ENCODE results near the gene BPIFB3. TPM values are rescaled to one million over a fixed set of nuclear protein-coding genes. Genes with fewer than 3 reads are reported as not detected.
A peak's percentile ranks its signal among the peaks of the same experiment; 100 is the strongest.

Gene BPIFB3
- total and polyA plus RNA-seq, 9 of the 15 experiments (the other 6 are each of a cell fraction or from before 2014, with no cell fraction given) = not detected

GRCh38 chr20:33095902-33096584, 42.3 kb downstream of the BPIFB3 start (continued):
- TF ChIP-seq, protein P1, sequence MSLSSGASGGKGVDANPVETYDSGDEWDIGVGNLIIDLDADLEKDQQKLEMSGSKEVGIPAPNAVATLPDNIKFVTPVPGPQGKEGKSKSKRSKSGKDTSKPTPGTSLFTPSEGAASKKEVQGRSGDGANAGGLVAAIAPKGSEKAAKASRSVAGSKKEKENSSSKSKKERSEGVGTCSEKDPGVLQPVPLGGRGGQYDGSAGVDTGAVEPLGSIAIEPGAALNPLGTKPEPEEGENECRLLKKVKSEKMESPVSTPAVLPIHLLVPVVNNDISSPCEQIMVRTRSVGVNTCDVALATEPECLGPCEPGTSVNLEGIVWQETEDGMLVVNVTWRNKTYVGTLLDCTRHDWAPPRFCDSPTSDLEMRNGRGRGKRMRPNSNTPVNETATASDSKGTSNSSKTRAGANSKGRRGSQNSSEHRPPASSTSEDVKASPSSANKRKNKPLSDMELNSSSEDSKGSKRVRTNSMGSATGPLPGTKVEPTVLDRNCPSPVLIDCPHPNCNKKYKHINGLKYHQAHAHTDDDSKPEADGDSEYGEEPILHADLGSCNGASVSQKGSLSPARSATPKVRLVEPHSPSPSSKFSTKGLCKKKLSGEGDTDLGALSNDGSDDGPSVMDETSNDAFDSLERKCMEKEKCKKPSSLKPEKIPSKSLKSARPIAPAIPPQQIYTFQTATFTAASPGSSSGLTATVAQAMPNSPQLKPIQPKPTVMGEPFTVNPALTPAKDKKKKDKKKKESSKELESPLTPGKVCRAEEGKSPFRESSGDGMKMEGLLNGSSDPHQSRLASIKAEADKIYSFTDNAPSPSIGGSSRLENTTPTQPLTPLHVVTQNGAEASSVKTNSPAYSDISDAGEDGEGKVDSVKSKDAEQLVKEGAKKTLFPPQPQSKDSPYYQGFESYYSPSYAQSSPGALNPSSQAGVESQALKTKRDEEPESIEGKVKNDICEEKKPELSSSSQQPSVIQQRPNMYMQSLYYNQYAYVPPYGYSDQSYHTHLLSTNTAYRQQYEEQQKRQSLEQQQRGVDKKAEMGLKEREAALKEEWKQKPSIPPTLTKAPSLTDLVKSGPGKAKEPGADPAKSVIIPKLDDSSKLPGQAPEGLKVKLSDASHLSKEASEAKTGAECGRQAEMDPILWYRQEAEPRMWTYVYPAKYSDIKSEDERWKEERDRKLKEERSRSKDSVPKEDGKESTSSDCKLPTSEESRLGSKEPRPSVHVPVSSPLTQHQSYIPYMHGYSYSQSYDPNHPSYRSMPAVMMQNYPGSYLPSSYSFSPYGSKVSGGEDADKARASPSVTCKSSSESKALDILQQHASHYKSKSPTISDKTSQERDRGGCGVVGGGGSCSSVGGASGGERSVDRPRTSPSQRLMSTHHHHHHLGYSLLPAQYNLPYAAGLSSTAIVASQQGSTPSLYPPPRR (CRISPR knock-in tag; IDR thresholded peaks at IDR 0.05; ENCODE audit: borderline replicate concordance) = 0 out of 2 replicates have a peak, but pooled peaks have one; percentile 23
- TF ChIP-seq, protein P2, sequence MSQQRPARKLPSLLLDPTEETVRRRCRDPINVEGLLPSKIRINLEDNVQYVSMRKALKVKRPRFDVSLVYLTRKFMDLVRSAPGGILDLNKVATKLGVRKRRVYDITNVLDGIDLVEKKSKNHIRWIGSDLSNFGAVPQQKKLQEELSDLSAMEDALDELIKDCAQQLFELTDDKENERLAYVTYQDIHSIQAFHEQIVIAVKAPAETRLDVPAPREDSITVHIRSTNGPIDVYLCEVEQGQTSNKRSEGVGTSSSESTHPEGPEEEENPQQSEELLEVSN (IDR thresholded peaks at IDR 0.05; ENCODE audit: borderline replicate concordance in 1 of 2, extremely low read depth in 1 of 2, insufficient read depth in 1 of 2, insufficient read length in 1 of 2, low read depth in 1 of 2, low read length in 1 of 2, poor library complexity in 1 of 2, severe bottlenecking in 1 of 2) = peak in 1 of 2 experiments; percentile 35
- TF ChIP-seq CTCFL (IDR thresholded peaks at IDR 0.05; ENCODE audit: borderline replicate concordance, insufficient read depth, low read depth, low read length, poor library complexity, severe bottlenecking) = peak; percentile 49
- 0 out of 2 replicates have a peak, but pooled peaks have one; percentile 7 for TF ChIP-seq KLF16 (IDR thresholded peaks at IDR 0.05)
- TF ChIP-seq, protein P3, sequence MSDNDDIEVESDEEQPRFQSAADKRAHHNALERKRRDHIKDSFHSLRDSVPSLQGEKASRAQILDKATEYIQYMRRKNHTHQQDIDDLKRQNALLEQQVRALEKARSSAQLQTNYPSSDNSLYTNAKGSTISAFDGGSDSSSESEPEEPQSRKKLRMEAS (CRISPR knock-in tag; IDR thresholded peaks at IDR 0.05) = peak; percentile 53; the same call in 1 of the 2 replicates
- peak; percentile 32; the same call in 1 of the 2 replicates for TF ChIP-seq RAD51 (IDR thresholded peaks at IDR 0.05; ENCODE audit: borderline replicate concordance, low read depth)
- 0 out of 2 replicates have a peak, but pooled peaks have one; percentile 18 for TF ChIP-seq L3MBTL2 (IDR thresholded peaks at IDR 0.05)
- 0 out of 4 replicates have a peak, but pooled peaks of 1 of the 2 experiments have one; percentile 19 for TF ChIP-seq MAZ (CRISPR knock-in tag; conservative IDR thresholded peaks at IDR 0.05 in 1 of 2, IDR thresholded peaks at IDR 0.05 in 1 of 2)
- TF ChIP-seq, protein P4, sequence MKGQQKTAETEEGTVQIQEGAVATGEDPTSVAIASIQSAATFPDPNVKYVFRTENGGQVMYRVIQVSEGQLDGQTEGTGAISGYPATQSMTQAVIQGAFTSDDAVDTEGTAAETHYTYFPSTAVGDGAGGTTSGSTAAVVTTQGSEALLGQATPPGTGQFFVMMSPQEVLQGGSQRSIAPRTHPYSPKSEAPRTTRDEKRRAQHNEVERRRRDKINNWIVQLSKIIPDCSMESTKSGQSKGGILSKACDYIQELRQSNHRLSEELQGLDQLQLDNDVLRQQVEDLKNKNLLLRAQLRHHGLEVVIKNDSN (CRISPR knock-in tag; IDR thresholded peaks at IDR 0.05) = peak; percentile 58
- TF ChIP-seq RB1 (IDR thresholded peaks at IDR 0.05; ENCODE audit: low read depth) = peak; percentile 43; the same call in 1 of the 2 replicates
- 0 out of 2 replicates have a peak, but pooled peaks have one; percentile 38 for TF ChIP-seq XRCC5 (IDR thresholded peaks at IDR 0.05; ENCODE audit: low read depth, low read length)
- TF ChIP-seq MLLT1 (IDR thresholded peaks at IDR 0.05) = 0 out of 4 replicates have a peak, but pooled peaks of 1 of the 2 experiments have one; percentile 31
- peak in 1 of 2 experiments; percentile 65; a peak in 1 of 4 replicates for TF ChIP-seq SRF (CRISPR knock-in tag; IDR thresholded peaks at IDR 0.05)
- TF ChIP-seq ARID2 (IDR thresholded peaks at IDR 0.05) = peak; percentile 75; the same call in 1 of the 2 replicates
